ENCODE measurements around the gene GALNT3.

The GALNT3 gene

GRCh38 chr2:165796129-165796528, 2.1 kb upstream of the GALNT3 start:
- no peak for TF ChIP-seq FOXM1 (IDR thresholded peaks at IDR 0.05; ENCODE audit: borderline replicate concordance, low read depth)

GRCh38 chr2:165795011-165795410, 964 bp upstream of the GALNT3 start:
- TF ChIP-seq ZBTB7A (IDR thresholded peaks at IDR 0.05; ENCODE audit: low read depth) (no peak), TCF12 (IDR thresholded peaks at IDR 0.05; ENCODE audit: low read depth) (no peak), NFIC (IDR thresholded peaks at IDR 0.05) (no peak), EP300 (IDR thresholded peaks at IDR 0.05; ENCODE audit: borderline replicate concordance) (no peak), RAD21 (IDR thresholded peaks at IDR 0.05; ENCODE audit: low read depth) (no peak), CREB1 (IDR thresholded peaks at IDR 0.05; ENCODE audit: low read depth) (no peak), REST (IDR thresholded peaks at IDR 0.05; ENCODE audit: low read depth) (no peak), EGR1 (IDR thresholded peaks at IDR 0.05) (no peak), CEBPB (IDR thresholded peaks at IDR 0.05) (no peak), TEAD4 (IDR thresholded peaks at IDR 0.05) (no peak), YY1 (IDR thresholded peaks at IDR 0.05; ENCODE audit: low read depth) (no peak), TAF1 (IDR thresholded peaks at IDR 0.05; ENCODE audit: low read depth) (no peak), FOXM1 (IDR thresholded peaks at IDR 0.05; ENCODE audit: borderline replicate concordance, low read depth) (no peak)
- TF ChIP-seq, protein P1, sequence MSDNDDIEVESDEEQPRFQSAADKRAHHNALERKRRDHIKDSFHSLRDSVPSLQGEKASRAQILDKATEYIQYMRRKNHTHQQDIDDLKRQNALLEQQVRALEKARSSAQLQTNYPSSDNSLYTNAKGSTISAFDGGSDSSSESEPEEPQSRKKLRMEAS (IDR thresholded peaks at IDR 0.05), result no peak
- TF ChIP-seq, protein P2, sequence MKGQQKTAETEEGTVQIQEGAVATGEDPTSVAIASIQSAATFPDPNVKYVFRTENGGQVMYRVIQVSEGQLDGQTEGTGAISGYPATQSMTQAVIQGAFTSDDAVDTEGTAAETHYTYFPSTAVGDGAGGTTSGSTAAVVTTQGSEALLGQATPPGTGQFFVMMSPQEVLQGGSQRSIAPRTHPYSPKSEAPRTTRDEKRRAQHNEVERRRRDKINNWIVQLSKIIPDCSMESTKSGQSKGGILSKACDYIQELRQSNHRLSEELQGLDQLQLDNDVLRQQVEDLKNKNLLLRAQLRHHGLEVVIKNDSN (IDR thresholded peaks at IDR 0.05), result no peak

- TF ChIP-seq CEBPB (IDR thresholded peaks at IDR 0.05), result 0 out of 2 replicates have a peak, but pooled peaks have one; percentile 10
- TF ChIP-seq, protein P2 (IDR thresholded peaks at IDR 0.05), result no peak
- TF ChIP-seq, protein P1 (IDR thresholded peaks at IDR 0.05), result no peak
- TF ChIP-seq CREB1 (IDR thresholded peaks at IDR 0.05; ENCODE audit: low read depth), result no peak
Measured at GRCh38 chr2:165794536-165794928, 485 bp upstream of the GALNT3 start.

GRCh38 chr2:165793161-165793778, 777 bp downstream of the GALNT3 start:
- TF ChIP-seq EP300 (IDR thresholded peaks at IDR 0.05; ENCODE audit: borderline replicate concordance) (no peak; the same call in 1 of the 2 replicates), TAF1 (IDR thresholded peaks at IDR 0.05; ENCODE audit: low read depth) (no peak), EGR1 (IDR thresholded peaks at IDR 0.05) (no peak), TEAD4 (IDR thresholded peaks at IDR 0.05) (no peak; the same call in 1 of the 2 replicates), NFIC (IDR thresholded peaks at IDR 0.05) (no peak), CEBPB (IDR thresholded peaks at IDR 0.05) (no peak), YY1 (IDR thresholded peaks at IDR 0.05; ENCODE audit: low read depth) (no peak), ZBTB7A (IDR thresholded peaks at IDR 0.05; ENCODE audit: low read depth) (peak; percentile 93)
- TF ChIP-seq, protein P1 (IDR thresholded peaks at IDR 0.05), result peak; percentile 9; the same call in 1 of the 2 replicates

GRCh38 chr2:165792104-165792454, 2.0 kb downstream of the GALNT3 start:
- TF ChIP-seq YY1 (IDR thresholded peaks at IDR 0.05; ENCODE audit: low read depth) (no peak), CEBPB (IDR thresholded peaks at IDR 0.05) (no peak), ZBTB7A (IDR thresholded peaks at IDR 0.05; ENCODE audit: low read depth) (no peak), RAD21 (IDR thresholded peaks at IDR 0.05; ENCODE audit: low read depth) (no peak), REST (IDR thresholded peaks at IDR 0.05; ENCODE audit: low read depth) (no peak), FOXM1 (IDR thresholded peaks at IDR 0.05; ENCODE audit: borderline replicate concordance, low read depth) (no peak)
- TF ChIP-seq, protein P1 (IDR thresholded peaks at IDR 0.05), result no peak

- TF ChIP-seq EP300 (IDR thresholded peaks at IDR 0.05; ENCODE audit: borderline replicate concordance) (no peak), FOXM1 (IDR thresholded peaks at IDR 0.05; ENCODE audit: borderline replicate concordance, low read depth) (no peak), TEAD4 (IDR thresholded peaks at IDR 0.05) (no peak), ZBTB7A (IDR thresholded peaks at IDR 0.05; ENCODE audit: low read depth) (no peak), TCF12 (IDR thresholded peaks at IDR 0.05; ENCODE audit: low read depth) (no peak), REST (IDR thresholded peaks at IDR 0.05; ENCODE audit: low read depth) (no peak), TAF1 (IDR thresholded peaks at IDR 0.05; ENCODE audit: low read depth) (no peak), CEBPB (IDR thresholded peaks at IDR 0.05) (no peak), RAD21 (IDR thresholded peaks at IDR 0.05; ENCODE audit: low read depth) (no peak), NFIC (IDR thresholded peaks at IDR 0.05) (no peak), CREB1 (IDR thresholded peaks at IDR 0.05; ENCODE audit: low read depth) (no peak), EGR1 (IDR thresholded peaks at IDR 0.05) (no peak), YY1 (IDR thresholded peaks at IDR 0.05; ENCODE audit: low read depth) (no peak)
- TF ChIP-seq, protein P1 (IDR thresholded peaks at IDR 0.05), result no peak
- TF ChIP-seq, protein P2 (IDR thresholded peaks at IDR 0.05), result no peak
Measured at GRCh38 chr2:165791421-165792103, 2.5 kb downstream of the GALNT3 start.

Data from Ishikawa (cell line).